Cardiac fibroblast (primary cell): ENCODE data around the gene PRH1.

ENCODE experiments used
- DNase-seq, 2 donors: peaks; one replicate each; pipeline versions ENCODE4 v3.0.0 to v3.0.0-alpha.2; 2010; ENCODE audit warnings: low read depth in 2 of 2
- H3K4me3 ChIP-seq, 2 donors: replicated peaks in 1 of 2; 1 replicate in 1 of 2; 2 replicates in 1 of 2; pipeline ENCODE4 v1.5.1; 2011; ENCODE audit warnings: low read depth in 2 of 2, low read length in 2 of 2, mild to moderate bottlenecking in 2 of 2, moderate library complexity in 1 of 2
- TF ChIP-seq, protein P1 (sequence below): IDR thresholded peaks from one replicate; pipeline ENCODE4 v1.5.1; 2011; ENCODE audit warnings: low read depth, mild to moderate bottlenecking, low read length, inconsistent platforms

Gene PRH1

GRCh38 chr12:10884086-10884725, at the start of gene PRH1:
TSS of gene PRH1 (minus strand) at chr12:10884255. CDS start at chr12:10884217, 38 bp downstream.
- no peak for DNase-seq
- H3K4me3 ChIP-seq, result no peak within 1 kb of the TSS
- TF ChIP-seq, protein P1, sequence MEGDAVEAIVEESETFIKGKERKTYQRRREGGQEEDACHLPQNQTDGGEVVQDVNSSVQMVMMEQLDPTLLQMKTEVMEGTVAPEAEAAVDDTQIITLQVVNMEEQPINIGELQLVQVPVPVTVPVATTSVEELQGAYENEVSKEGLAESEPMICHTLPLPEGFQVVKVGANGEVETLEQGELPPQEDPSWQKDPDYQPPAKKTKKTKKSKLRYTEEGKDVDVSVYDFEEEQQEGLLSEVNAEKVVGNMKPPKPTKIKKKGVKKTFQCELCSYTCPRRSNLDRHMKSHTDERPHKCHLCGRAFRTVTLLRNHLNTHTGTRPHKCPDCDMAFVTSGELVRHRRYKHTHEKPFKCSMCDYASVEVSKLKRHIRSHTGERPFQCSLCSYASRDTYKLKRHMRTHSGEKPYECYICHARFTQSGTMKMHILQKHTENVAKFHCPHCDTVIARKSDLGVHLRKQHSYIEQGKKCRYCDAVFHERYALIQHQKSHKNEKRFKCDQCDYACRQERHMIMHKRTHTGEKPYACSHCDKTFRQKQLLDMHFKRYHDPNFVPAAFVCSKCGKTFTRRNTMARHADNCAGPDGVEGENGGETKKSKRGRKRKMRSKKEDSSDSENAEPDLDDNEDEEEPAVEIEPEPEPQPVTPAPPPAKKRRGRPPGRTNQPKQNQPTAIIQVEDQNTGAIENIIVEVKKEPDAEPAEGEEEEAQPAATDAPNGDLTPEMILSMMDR, result no peak

- no peak for DNase-seq
- TF ChIP-seq, protein P1, result no peak
Observed at GRCh38 chr12:10928746-10929286, 44.8 kb upstream of the PRH1 start, which contains the start of gene PRH2. TSS of gene PRH2 (plus strand) at chr12:10929236. CDS start at chr12:10929274, 38 bp downstream.

DNA sequence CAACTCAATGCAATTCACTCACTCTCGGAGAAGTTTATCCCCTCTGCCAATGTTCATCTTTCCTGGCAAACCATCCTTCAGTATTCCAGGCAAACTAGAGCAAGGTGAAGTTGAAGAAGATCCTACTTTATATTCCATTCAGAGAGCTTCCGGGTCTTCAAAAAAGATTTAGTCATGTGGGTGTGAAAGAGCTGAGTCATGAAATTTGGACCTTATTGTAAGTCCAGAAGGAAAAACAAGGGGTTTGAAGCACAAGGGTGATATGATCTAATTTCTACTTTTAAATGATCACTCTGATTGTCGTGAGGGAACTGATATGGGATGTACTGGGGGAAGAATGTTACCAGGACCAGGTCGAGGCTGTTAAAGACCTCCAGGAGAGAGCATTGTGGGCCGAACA, 42.2 kb upstream of the PRH1 start:
- DNase-seq, result no peak
- no peak overlapping the region for H3K4me3 ChIP-seq
- TF ChIP-seq, protein P1, result no peak

More at GRCh38 chr12:10928746-10929286, 44.8 kb upstream of the PRH1 start, which contains the start of gene PRH2:
- no peak within 1 kb of the TSS for H3K4me3 ChIP-seq

GRCh38 chr12:10919809-10920208, 35.8 kb upstream of the PRH1 start:
- TF ChIP-seq, protein P1, result no peak
- H3K4me3 ChIP-seq, result no peak overlapping the region
- DNase-seq, result no peak

- H3K4me3 ChIP-seq, result no peak overlapping the region
- DNase-seq, result no peak
- TF ChIP-seq, protein P1, result no peak
Observed at GRCh38 chr12:10910380-10910779, 26.3 kb upstream of the PRH1 start.

DNA sequence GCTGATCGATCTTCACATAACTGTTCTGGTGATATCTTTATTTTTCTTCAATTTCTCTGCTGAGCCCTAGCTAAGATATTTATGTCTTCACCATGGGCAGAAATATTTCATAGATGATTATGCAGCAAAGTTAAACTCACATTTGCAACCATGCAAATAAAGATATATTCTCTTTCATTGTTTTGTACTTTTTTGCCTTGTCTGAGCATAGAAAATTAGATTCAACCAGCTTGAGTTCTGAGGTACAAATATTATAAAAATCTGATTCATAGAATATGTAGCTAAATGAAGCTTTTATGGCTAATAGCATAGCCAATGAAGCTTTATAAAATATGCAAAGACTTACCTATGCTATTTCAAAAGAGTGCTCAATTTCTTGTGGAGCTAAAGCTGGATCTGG, 25.4 kb upstream of the PRH1 start, which contains the start of gene TAS2R13:
Gene TAS2R13, minus strand, starts transcription at position 101 of the 400 bp plus-strand sequence. CDS start 264 bp downstream, outside the sequence.
- TF ChIP-seq, protein P1, result no peak
- no peak for DNase-seq
- no peak within 1 kb of the TSS for H3K4me3 ChIP-seq
